Mesothelial cell of epicardium (in vitro differentiated cells): ENCODE data around the gene SPHKAP. TPM values are rescaled to one million over a fixed set of nuclear protein-coding genes. Genes with fewer than 3 reads are reported as not detected.

Experiments used
- DNase-seq, 2 experiments: peaks; one replicate each; pipeline ENCODE4 v3.0.0; 2021; ENCODE audit warnings: low spot score in 2 of 2; ENCODE audit not compliant: unreplicated experiment in 2 of 2
- H3K27ac Mint-ChIP-seq: 2 replicates; pipeline ENCODE4 v1.8.0; 2021; ENCODE audit warnings: mixed read lengths
- H3K27me3 Mint-ChIP-seq: 2 replicates; pipeline ENCODE4 v1.8.0; 2021; ENCODE audit warnings: low read depth, mixed read lengths
- H3K36me3 Mint-ChIP-seq: 2 replicates; pipeline ENCODE4 v1.8.0; 2021; ENCODE audit warnings: mixed read lengths
- H3K4me1 Mint-ChIP-seq: 2 replicates; pipeline ENCODE4 v1.8.0; 2021; ENCODE audit warnings: mixed read lengths
- H3K4me3 Mint-ChIP-seq: 2 replicates; pipeline ENCODE4 v1.8.0; 2021; ENCODE audit warnings: mild to moderate bottlenecking, moderate library complexity, mixed read lengths
- H3K9me3 Mint-ChIP-seq: 2 replicates; pipeline ENCODE4 v1.8.0; 2021; ENCODE audit warnings: mixed read lengths
- CTCF ChIP-seq: fragments of 200-600 bp; sonication (generic); IDR thresholded peaks from one replicate; pipeline ENCODE4 v1.5.0; 2021; ENCODE audit warnings: antibody characterized with exemption; ENCODE audit not compliant: unreplicated experiment
- total RNA-seq: library from RNA; stranded (reverse); gene quantifications from 3 replicates; pipeline ENCODE4 v1.2.1, GENCODE V29; 2021

Gene SPHKAP
- total RNA-seq, 1 donor from 2014 or later = not detected

- no peak for DNase-seq
- Mint-ChIP-seq H3K27me3 (peaks cover 7% of the 10 kb centered on the region), H3K27ac (no peak overlapping the region), H3K9me3 (no peaks in the 10 kb centered on the region), H3K36me3 (no peaks in the 10 kb centered on the region), H3K4me1 (no peaks in the 10 kb centered on the region), H3K4me3 (no peak overlapping the region)
- TF ChIP-seq CTCF = no peak
Observed at GRCh38 chr2:228140934-228141528, 40.5 kb downstream of the SPHKAP start.

DNA sequence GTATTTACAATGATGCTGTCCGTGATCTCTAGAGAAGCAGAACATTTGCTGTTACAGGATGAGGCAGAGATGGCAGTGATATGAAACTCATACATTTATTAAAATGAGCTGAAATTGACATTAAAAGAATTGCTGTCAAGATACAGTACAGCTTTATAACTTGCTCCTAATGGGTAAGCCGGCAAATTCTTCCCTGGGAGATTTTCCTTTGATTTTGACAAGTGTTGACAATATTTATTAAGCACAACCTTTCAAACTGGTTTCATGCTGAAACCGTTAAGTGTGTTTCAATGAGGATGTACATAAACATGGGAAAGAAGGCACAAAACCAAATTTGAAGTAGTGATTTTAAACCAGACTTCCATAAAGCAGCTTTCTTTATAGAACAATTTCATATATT lies 45.5 kb downstream of the SPHKAP start:
- no peak for TF ChIP-seq CTCF
- no peak for DNase-seq
- no peak overlapping the region for H3K4me3 Mint-ChIP-seq
- no peaks in the 10 kb centered on the region for H3K9me3 Mint-ChIP-seq
- no peaks in the 10 kb centered on the region for H3K36me3 Mint-ChIP-seq
- no peak overlapping the region for H3K27ac Mint-ChIP-seq
- H3K27me3 Mint-ChIP-seq = peaks cover 10% of the 10 kb centered on the region
- H3K4me1 Mint-ChIP-seq = no peaks in the 10 kb centered on the region

DNA sequence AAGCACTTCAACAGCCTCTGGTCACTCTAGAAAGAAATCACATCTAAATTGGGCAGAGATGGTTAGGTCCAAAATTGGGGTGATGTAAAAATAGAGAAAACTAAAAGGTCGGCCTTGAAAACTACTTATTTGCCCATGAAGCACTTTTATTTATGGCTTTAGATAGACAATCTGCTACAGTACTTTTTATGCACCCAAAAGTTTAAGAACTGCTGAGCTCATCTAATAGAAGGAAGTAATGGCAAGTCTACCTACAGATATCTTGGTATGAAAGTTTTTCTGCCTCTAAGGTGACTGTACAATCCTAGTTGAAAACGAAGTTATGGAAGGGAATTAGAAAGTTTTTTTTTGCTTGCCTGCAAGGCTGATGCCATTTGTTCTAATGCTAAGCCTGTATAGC lies 46.2 kb downstream of the SPHKAP start:
- Mint-ChIP-seq H3K27ac (no peak overlapping the region), H3K9me3 (no peaks in the 10 kb centered on the region), H3K27me3 (peaks cover 7% of the 10 kb centered on the region), H3K4me1 (no peaks in the 10 kb centered on the region), H3K4me3 (no peak overlapping the region), H3K36me3 (no peaks in the 10 kb centered on the region)
- no peak for TF ChIP-seq CTCF
- DNase-seq = no peak

GRCh38 chr2:228131833-228132232 lies 49.7 kb downstream of the SPHKAP start:
- Mint-ChIP-seq H3K27ac (no peak overlapping the region), H3K27me3 (peaks cover 8% of the 10 kb centered on the region), H3K4me1 (no peaks in the 10 kb centered on the region), H3K4me3 (no peak overlapping the region), H3K9me3 (no peaks in the 10 kb centered on the region), H3K36me3 (no peaks in the 10 kb centered on the region)
- TF ChIP-seq CTCF = no peak
- no peak for DNase-seq

DNA sequence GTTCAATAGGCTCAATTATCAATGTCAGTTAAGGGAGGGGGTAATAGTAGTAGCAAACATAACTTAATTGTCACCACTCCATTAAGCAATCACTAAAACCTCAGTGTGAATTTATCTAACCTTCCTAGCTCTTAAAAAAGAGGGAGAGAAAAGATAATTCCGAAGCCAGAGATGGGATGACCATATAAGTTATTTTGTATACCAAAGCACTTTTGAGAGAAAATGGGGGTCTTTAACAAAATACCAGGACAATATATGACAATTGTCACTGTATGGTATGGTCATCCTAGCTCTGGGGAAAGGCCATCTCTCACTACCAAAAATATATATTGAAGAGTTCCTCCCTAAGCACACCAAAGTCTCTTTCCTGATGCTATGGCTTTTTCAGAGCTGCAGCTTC lies 55.1 kb downstream of the SPHKAP start:
- Mint-ChIP-seq H3K9me3 (no peaks in the 10 kb centered on the region), H3K4me1 (no peaks in the 10 kb centered on the region), H3K4me3 (no peak overlapping the region), H3K27me3 (peaks cover 16% of the 10 kb centered on the region), H3K27ac (no peak overlapping the region), H3K36me3 (no peaks in the 10 kb centered on the region)
- DNase-seq = no peak
- no peak for TF ChIP-seq CTCF

GRCh38 chr2:228118940-228119339 lies 62.5 kb downstream of the SPHKAP start:
- no peak for DNase-seq
- Mint-ChIP-seq H3K4me3 (no peak overlapping the region), H3K36me3 (no peaks in the 10 kb centered on the region), H3K27ac (no peak overlapping the region), H3K9me3 (no peaks in the 10 kb centered on the region), H3K27me3 (peaks cover 36% of the 10 kb centered on the region), H3K4me1 (no peaks in the 10 kb centered on the region)
- TF ChIP-seq CTCF = no peak
